Activated CD4-positive, alpha-beta T cell treated with anti-CD3 and anti-CD28 coated beads, Interleukin-2, amount 50 U/mL, for 24 hours (primary cell): ENCODE measurements around the gene LRRC46.

Experiments used
- DNase-seq, 2 donors: peaks; one replicate each; pipeline ENCODE4 v3.0.0-alpha.2; 2020; ENCODE audit warnings: low read depth in 1 of 2, low spot score in 1 of 2

The LRRC46 gene

GRCh38 chr17:47831003-47831933 lies at the start of gene LRRC46, which contains the start of gene MRPL10:
Gene LRRC46, plus strand, starts transcription at chr17:47831670. Its CDS starts 320 bp downstream, at chr17:47831990.
Gene MRPL10, minus strand, starts transcription at chr17:47831541. Its CDS starts 30 bp downstream, at chr17:47831511.
- peak; percentile 89 to 90 for DNase-seq

- DNase-seq: no peak
Measured at GRCh38 chr17:47785538-47786123, 45.8 kb upstream of the LRRC46 start.

- peak; percentile 21 to 25 for DNase-seq
Measured at GRCh38 chr17:47789611-47790561, 41.6 kb upstream of the LRRC46 start.

GRCh38 chr17:47791025-47791424 lies 40.4 kb upstream of the LRRC46 start:
- no peak for DNase-seq

GRCh38 chr17:47792457-47792856 lies 39.0 kb upstream of the LRRC46 start:
- no peak for DNase-seq

- DNase-seq: no peak
Measured at GRCh38 chr17:47792979-47793378, 38.5 kb upstream of the LRRC46 start.

- DNase-seq: no peak
Measured at GRCh38 chr17:47797797-47798196, 33.7 kb upstream of the LRRC46 start.

- no peak for DNase-seq
Measured at GRCh38 chr17:47800686-47801085, 30.8 kb upstream of the LRRC46 start.

- DNase-seq: no peak
Measured at GRCh38 chr17:47801176-47801765, 30.2 kb upstream of the LRRC46 start.

GRCh38 chr17:47801906-47802305 lies 29.6 kb upstream of the LRRC46 start:
- no peak for DNase-seq

GRCh38 chr17:47802341-47803022 lies 29.0 kb upstream of the LRRC46 start:
- peak; percentile 31 to 53 for DNase-seq

GRCh38 chr17:47803201-47803600 lies 28.3 kb upstream of the LRRC46 start:
- DNase-seq: no peak

GRCh38 chr17:47803751-47804150 lies 27.7 kb upstream of the LRRC46 start:
- no peak for DNase-seq

GRCh38 chr17:47804461-47804860 lies 27.0 kb upstream of the LRRC46 start:
- DNase-seq: no peak

GRCh38 chr17:47806026-47806912 lies 25.2 kb upstream of the LRRC46 start:
- no peak for DNase-seq

GRCh38 chr17:47806913-47807255 lies 24.6 kb upstream of the LRRC46 start:
- DNase-seq: no peak

GRCh38 chr17:47807421-47807820 lies 24.0 kb upstream of the LRRC46 start:
- no peak for DNase-seq

- DNase-seq: no peak
Measured at GRCh38 chr17:47808036-47808829, 23.2 kb upstream of the LRRC46 start.
